ENCODE data around the gene MFAP5. TPM values are rescaled to one million over a fixed set of nuclear protein-coding genes. Genes with fewer than 3 reads are reported as not detected.

Gene MFAP5
- polyA plus RNA-seq, 1 of the 3 experiments (the other 2 are of a cell fraction), result 19.1 TPM

DNA sequence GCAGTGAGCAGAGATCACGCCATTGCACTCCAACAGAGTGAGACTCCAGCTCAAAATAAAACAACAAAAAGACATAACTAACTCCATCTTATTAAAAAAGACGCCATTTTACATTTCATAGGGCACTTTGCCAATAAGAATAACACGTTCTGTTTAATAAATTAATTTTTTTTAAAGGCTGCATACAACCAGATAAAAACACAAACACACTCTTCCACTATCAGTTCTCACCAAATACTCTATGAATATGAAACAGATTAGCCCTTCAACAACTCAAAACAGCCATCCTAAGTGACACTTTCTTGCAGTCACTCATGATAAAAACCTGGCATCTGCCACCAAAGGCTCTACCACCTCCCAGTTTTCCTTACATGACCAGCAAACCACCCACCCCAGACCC is 66.1 kb downstream of the MFAP5 start:
- CTCF ChIA-PET, result interaction anchor here (2.2 kb wide), 1 partner anchor 13 kb away, joined by 7 read pairs; no protein-coding TSS in a partner anchor
- TF ChIP-seq GABPA (IDR thresholded peaks at IDR 0.05; ENCODE audit: low read depth) (no peak), TAF1 (IDR thresholded peaks at IDR 0.05; ENCODE audit: borderline replicate concordance, low read depth, low read length) (no peak), SMC3 (IDR thresholded peaks at IDR 0.05; ENCODE audit: low read depth, low read length) (no peak), NRF1 (IDR thresholded peaks at IDR 0.05; ENCODE audit: low read depth, low read length) (no peak), MXI1 (IDR thresholded peaks at IDR 0.05; ENCODE audit: low read depth, low read length) (no peak), EZH2phosphoT487 (IDR thresholded peaks at IDR 0.05; ENCODE audit: borderline replicate concordance, low read depth) (no peak), RXRA (IDR thresholded peaks at IDR 0.05; ENCODE audit: borderline replicate concordance, low read depth) (no peak), CHD2 (IDR thresholded peaks at IDR 0.05; ENCODE audit: low read length, partially characterized antibody) (no peak), EP300 (IDR thresholded peaks at IDR 0.05; ENCODE audit: borderline replicate concordance in 1 of 2, low read depth in 1 of 2, low read length in 1 of 2) (no peak), FOXM1 (IDR thresholded peaks at IDR 0.05; ENCODE audit: low read depth) (no peak), SIN3A (IDR thresholded peaks at IDR 0.05; ENCODE audit: borderline replicate concordance, low read depth, low read length) (no peak)
- TF ChIP-seq, protein P1, sequence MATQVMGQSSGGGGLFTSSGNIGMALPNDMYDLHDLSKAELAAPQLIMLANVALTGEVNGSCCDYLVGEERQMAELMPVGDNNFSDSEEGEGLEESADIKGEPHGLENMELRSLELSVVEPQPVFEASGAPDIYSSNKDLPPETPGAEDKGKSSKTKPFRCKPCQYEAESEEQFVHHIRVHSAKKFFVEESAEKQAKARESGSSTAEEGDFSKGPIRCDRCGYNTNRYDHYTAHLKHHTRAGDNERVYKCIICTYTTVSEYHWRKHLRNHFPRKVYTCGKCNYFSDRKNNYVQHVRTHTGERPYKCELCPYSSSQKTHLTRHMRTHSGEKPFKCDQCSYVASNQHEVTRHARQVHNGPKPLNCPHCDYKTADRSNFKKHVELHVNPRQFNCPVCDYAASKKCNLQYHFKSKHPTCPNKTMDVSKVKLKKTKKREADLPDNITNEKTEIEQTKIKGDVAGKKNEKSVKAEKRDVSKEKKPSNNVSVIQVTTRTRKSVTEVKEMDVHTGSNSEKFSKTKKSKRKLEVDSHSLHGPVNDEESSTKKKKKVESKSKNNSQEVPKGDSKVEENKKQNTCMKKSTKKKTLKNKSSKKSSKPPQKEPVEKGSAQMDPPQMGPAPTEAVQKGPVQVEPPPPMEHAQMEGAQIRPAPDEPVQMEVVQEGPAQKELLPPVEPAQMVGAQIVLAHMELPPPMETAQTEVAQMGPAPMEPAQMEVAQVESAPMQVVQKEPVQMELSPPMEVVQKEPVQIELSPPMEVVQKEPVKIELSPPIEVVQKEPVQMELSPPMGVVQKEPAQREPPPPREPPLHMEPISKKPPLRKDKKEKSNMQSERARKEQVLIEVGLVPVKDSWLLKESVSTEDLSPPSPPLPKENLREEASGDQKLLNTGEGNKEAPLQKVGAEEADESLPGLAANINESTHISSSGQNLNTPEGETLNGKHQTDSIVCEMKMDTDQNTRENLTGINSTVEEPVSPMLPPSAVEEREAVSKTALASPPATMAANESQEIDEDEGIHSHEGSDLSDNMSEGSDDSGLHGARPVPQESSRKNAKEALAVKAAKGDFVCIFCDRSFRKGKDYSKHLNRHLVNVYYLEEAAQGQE (IDR thresholded peaks at IDR 0.05; ENCODE audit: low read depth, low read length), result no peak
- TF ChIP-seq, protein P2, sequence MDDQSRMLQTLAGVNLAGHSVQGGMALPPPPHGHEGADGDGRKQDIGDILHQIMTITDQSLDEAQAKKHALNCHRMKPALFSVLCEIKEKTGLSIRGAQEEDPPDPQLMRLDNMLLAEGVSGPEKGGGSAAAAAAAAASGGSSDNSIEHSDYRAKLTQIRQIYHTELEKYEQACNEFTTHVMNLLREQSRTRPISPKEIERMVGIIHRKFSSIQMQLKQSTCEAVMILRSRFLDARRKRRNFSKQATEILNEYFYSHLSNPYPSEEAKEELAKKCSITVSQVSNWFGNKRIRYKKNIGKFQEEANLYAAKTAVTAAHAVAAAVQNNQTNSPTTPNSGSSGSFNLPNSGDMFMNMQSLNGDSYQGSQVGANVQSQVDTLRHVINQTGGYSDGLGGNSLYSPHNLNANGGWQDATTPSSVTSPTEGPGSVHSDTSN (IDR thresholded peaks at IDR 0.05), result no peak
- TF ChIP-seq, protein P3, sequence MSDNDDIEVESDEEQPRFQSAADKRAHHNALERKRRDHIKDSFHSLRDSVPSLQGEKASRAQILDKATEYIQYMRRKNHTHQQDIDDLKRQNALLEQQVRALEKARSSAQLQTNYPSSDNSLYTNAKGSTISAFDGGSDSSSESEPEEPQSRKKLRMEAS (IDR thresholded peaks at IDR 0.05; ENCODE audit: low read depth), result no peak
- TF ChIP-seq, protein P4, sequence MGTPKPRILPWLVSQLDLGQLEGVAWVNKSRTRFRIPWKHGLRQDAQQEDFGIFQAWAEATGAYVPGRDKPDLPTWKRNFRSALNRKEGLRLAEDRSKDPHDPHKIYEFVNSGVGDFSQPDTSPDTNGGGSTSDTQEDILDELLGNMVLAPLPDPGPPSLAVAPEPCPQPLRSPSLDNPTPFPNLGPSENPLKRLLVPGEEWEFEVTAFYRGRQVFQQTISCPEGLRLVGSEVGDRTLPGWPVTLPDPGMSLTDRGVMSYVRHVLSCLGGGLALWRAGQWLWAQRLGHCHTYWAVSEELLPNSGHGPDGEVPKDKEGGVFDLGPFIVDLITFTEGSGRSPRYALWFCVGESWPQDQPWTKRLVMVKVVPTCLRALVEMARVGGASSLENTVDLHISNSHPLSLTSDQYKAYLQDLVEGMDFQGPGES (IDR thresholded peaks at IDR 0.05; ENCODE audit: low read depth, low read length), result no peak
- TF ChIP-seq, protein P5, sequence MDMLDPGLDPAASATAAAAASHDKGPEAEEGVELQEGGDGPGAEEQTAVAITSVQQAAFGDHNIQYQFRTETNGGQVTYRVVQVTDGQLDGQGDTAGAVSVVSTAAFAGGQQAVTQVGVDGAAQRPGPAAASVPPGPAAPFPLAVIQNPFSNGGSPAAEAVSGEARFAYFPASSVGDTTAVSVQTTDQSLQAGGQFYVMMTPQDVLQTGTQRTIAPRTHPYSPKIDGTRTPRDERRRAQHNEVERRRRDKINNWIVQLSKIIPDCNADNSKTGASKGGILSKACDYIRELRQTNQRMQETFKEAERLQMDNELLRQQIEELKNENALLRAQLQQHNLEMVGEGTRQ (IDR thresholded peaks at IDR 0.05; ENCODE audit: borderline replicate concordance, low read depth, low read length), result no peak
- TF ChIP-seq, protein P6, sequence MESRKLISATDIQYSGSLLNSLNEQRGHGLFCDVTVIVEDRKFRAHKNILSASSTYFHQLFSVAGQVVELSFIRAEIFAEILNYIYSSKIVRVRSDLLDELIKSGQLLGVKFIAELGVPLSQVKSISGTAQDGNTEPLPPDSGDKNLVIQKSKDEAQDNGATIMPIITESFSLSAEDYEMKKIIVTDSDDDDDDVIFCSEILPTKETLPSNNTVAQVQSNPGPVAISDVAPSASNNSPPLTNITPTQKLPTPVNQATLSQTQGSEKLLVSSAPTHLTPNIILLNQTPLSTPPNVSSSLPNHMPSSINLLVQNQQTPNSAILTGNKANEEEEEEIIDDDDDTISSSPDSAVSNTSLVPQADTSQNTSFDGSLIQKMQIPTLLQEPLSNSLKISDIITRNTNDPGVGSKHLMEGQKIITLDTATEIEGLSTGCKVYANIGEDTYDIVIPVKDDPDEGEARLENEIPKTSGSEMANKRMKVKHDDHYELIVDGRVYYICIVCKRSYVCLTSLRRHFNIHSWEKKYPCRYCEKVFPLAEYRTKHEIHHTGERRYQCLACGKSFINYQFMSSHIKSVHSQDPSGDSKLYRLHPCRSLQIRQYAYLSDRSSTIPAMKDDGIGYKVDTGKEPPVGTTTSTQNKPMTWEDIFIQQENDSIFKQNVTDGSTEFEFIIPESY (IDR thresholded peaks at IDR 0.05; ENCODE audit: borderline replicate concordance, low read depth), result no peak

More for the DNA sequence above, 66.1 kb downstream of the MFAP5 start:
- POLR2A ChIA-PET, result no interaction called here
- Histone ChIP-seq H3F3A (replicated peaks; ENCODE audit: insufficient read depth) (no peaks in the 10 kb centered on the region), H2AFZ (ENCODE audit: low read depth) (no peak overlapping the region), H3K9me3 (no peaks in the 10 kb centered on the region), H3K4me2 (no peak overlapping the region), H3K79me2 (ENCODE audit: insufficient read depth) (no peaks in the 10 kb centered on the region), H3K9me2 (no peaks in the 10 kb centered on the region), H3K4me1 (ENCODE audit: control insufficient read depth in 1 of 2, insufficient read depth in 2 of 2, low read depth in 1 of 2, low read length in 1 of 2) (no peaks in the 10 kb centered on the region), H4K20me1 (ENCODE audit: insufficient read depth) (no peaks in the 10 kb centered on the region), H3K27ac (ENCODE audit: low read depth in 2 of 2, low read length in 1 of 2) (no peak overlapping the region), H3K36me3 (replicated peaks in 1 of 2; ENCODE audit: control insufficient read depth in 1 of 2, insufficient read depth in 2 of 2, low read length in 1 of 2) (no peaks in the 10 kb centered on the region), H3K4me3 (ENCODE audit: low read depth in 2 of 2, low read length in 1 of 2) (no peak overlapping the region), H3K9ac (no peak overlapping the region), H3K27me3 (ENCODE audit: insufficient read depth) (peaks cover 18% of the 10 kb centered on the region; the same call in 1 of the 2 replicates)
- 3% methylated on average over 3 of the region's 3 CpGs for WGBS (ENCODE audit: low lambda C conversion rate)
- no peak for DNase-seq
